GM03348 (cell line): ENCODE results near the gene HOATZ.

Experiments
- DNase-seq: peaks from one replicate; pipeline ENCODE4 v3.0.0; 2012; ENCODE audit warnings: low spot score

The HOATZ gene

GRCh38 chr11:111549196-111549868 lies 34.8 kb downstream of the HOATZ start:
- no peak for DNase-seq

GRCh38 chr11:111549869-111550203 lies 35.3 kb downstream of the HOATZ start:
- DNase-seq, result no peak

- DNase-seq, result no peak
Measured at GRCh38 chr11:111550258-111550657, 35.7 kb downstream of the HOATZ start.

DNA sequence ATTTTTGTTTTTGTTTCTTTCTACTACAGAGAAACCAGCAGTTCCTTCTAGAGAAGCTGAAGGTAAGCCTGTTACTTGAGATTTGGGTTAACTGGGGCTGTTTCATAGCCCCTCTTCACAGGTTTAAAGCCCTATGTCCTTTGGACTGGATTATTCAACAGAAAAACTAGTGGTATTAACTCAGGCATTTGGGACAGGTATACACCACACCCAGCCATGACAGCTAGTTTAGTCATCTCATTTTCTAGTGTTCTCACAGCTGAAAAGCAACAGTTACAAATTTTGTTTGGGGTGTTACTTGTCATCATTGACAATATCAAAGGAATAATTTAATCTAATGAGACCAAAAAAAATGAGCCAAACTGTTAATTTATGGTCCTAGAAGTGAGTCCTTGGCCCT lies 40.0 kb downstream of the HOATZ start:
- DNase-seq, result no peak

DNA sequence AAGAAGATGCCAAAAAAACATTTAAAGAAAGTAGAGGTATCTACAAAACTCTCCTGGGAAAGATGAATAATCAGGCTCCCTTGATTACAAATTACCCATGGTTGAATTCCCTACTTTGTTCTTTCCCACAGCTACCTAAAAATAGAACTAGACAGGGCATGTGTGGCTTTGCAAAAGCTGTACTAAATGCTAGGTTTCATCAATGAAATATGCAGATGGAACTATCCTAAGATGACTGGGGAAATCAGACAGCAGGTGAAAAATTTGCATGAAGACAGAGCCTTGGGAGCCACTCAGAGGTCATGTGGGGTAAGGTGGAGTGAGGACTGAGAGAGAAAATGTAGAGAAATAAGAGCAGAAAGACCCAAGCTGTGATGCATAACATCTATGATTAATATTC lies 40.7 kb downstream of the HOATZ start:
- no peak for DNase-seq

DNA sequence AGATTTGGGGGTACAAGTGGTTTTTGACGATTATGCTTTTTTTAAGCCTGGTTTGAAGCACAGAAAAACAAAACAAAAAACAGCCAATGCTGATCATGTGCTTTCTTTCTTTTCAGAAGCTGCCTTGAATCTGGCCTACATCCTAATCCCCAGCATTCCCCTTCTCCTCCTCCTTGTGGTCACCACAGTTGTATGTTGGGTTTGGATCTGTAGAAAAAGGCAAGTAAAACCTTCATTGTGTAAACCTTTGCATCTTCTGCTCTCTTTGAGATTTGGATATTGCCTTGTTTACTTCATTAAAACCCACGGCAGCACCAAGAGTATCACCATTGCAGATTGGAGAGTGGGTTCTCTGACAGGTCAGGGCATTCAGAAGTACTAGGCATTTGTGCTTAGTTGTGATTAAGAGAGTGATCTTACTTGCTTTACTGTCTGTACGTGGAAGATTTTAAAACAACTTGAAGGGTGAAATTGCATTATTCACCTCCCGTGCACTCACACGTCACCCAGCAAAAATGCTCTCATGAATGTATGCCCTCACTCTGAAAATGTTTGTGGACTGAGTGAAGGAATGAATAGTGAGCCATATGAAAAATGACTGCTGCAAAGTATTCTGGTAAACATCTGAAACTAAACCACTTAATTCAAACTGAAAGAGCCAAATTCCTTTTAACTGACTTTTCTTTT lies 43.0 kb downstream of the HOATZ start:
- DNase-seq, result peak; percentile 69

- DNase-seq, result no peak
Measured at GRCh38 chr11:111559800-111560464, 45.4 kb downstream of the HOATZ start.

DNA sequence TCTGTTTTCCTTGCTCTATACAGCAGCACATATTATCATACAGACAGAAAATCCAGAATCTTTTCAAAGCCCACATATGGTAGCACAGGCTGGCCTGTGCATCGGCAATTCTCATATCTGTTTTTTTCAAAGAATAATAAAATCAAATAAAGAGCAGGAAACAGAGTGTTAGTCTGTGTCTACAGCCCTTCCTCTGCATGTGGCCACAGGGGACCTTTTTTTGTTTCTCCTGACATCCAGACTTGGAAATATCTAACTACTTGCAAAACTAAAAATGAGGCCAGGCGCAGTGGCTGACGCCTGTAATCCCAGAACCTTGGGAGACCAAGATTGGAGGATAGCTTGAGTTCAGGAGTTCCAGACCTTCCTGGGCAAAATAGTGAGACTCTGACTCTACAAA lies 46.2 kb downstream of the HOATZ start:
- DNase-seq, result no peak

DNA sequence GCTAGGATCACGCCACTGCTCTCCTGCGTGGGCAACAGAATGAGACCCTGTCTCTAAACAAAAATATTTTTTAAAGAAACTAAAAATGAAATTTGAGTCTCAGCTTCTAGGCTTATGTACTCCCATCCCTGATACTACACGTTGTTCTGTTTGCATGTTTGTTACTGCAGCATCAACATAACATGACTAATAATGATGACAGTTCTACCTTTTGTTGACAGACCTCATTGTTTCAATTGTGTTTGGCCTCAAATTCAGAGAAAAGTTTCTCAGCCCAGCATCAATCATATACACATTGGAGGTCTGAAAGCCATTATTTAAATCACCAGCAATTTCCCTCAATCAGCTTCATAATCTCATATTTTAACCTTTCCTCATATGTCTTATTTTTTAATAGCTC lies 46.7 kb downstream of the HOATZ start:
- DNase-seq, result no peak

DNA sequence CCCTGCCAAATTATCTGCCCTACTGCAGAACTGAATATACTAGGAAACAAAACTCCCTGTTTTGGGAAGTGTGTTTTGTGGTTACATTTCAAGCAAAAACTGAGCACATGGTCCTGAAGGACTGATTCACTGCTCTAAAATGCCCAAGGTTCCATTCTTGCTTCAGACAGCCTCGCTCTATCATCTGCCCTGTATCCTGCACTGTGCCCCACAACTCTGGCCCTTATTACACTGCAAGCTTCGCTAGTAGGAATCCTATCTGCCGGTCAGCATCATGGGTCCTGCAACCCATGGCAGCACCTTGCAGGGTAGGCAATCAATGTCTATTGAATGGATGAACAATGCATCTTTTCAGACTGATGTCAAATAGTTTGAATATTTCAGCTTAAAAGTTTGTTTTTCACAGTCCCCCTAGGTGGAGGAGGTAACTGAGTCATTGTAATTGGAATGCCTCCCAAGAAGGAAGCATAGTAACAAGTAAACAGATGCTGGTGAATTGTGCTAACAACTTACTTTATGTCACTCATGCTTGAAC lies 47.3 kb downstream of the HOATZ start:
- peak; percentile 73 for DNase-seq

DNA sequence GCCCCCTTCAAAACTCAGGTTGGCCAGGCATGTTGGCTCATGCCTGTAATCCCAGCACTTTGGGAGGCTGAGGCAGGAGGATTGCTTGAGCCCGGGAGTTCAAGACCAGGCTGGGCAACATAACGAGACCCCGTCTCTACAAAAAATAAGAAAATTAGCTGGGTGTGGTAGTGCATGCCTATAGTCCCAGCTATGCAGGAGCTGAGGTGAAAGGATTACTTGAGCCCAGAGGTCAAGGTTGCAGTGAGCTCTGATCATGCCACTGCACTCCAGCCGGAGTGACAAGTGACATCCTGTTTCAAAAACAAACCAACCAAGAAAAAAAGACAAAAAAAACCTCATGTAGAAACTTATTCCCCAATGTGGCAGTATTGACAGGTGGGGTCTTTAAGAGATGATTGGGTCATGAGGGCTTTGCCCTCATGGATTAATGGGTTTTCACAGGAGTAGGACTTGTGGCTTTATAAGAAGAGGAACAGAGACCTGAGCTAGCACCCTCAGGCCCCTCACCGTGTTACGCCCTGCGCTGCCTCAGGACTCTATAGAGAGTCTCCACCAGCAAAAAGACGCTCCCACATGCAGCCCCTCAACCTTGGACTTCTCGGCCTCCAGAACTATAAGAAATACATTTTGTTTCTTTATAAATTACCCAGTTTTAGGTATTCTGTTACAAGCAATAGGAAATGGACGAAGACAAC lies 48.3 kb downstream of the HOATZ start:
- DNase-seq, result no peak

- DNase-seq, result peak; percentile 65
Measured at GRCh38 chr11:111565114-111565720, 50.6 kb downstream of the HOATZ start.

DNA sequence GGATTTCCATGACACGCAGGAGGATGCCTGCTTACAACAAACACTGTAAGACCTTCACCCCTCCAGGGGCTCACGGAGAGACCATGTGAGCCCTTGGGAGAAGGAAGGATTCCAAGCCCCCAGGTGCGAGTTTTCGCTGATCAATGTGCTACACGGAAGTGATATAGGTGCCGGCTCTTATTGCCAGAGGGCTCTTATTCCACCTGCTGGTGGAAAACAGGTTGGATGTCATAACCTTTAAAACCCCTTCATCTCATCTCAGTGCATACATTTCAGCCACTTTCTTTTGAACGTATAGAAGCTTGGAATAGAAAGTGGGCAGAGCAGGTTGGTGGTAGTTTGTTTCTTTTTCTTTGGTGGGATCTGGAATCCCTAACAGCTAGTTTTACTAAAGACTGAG lies 51.7 kb downstream of the HOATZ start:
- no peak for DNase-seq

GRCh38 chr11:111569476-111569875 lies 54.9 kb downstream of the HOATZ start:
- peak; percentile 11 for DNase-seq

DNA sequence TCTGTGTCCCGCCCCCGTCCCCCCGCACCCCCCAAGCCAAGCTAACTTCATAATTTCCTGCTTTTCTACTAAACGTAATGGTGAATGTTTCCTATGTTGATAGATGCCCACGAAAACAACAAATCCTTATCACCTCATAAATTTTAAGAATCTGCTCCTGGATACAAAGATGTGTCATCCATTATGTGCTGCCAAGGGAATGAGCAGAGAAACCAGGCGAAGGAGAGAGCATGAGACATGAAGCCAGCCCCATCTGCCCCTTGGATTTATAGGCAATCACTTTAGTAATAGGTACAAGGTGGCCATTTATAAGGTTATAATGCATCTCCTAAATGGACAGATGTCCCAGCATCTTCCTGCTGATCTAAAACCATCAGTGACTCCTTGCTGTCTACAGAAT lies 56.2 kb downstream of the HOATZ start:
- DNase-seq, result peak; percentile 25

DNA sequence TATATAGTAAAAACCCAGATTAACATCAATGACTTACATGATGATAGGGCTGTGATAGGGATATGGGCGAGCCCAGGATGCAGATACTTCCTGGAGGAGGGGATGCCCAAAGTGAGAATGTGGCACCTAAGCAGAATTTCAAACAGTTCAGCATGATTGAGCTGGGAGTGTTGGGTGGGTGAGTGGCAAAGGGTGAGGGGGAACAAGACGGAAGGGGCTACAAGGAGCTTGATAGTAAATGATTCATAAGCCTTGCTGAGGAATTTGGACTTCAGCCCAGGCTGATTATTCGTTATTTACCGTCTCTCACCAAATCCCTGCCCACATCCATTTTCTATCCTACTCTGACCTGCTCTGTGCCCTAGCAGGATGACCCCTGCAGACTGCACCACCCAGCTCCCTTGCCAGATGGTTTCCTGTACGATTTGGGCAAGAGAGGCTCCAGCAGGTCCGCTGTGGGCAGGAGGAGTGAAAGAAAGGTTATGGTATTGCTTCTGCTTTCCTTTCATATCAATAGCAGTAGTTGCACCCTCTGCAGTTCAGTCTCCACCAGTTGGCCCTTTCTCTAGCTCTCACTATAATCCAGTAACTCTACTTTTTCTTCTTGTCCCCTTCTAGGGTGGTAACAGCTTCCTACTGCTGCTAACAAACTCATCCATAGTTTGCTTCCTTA lies 57.4 kb downstream of the HOATZ start:
- DNase-seq, result peak; percentile 13

DNA sequence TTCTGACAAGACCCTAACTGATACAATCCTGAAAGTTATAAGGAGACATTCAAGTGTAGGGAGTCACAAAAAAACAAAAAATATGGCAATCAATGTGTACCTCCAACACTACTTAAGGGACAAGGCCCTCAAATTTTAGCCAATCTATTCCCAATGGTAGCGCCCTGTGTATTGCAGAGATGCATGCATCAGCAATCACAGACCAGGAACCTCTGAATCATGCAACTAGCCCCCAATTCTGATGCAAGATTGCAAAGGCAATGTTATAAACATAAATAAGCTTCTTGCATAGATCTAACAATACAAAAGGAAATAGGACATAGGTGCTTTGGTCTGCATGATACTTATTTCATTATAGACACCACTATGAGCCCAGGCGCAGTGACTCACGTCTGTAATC lies 58.0 kb downstream of the HOATZ start:
- DNase-seq, result no peak

- DNase-seq, result no peak
Measured at GRCh38 chr11:111573821-111574249, 59.3 kb downstream of the HOATZ start.

- DNase-seq, result peak; percentile 28
Measured at GRCh38 chr11:111574373-111575225, 60.0 kb downstream of the HOATZ start.

DNA sequence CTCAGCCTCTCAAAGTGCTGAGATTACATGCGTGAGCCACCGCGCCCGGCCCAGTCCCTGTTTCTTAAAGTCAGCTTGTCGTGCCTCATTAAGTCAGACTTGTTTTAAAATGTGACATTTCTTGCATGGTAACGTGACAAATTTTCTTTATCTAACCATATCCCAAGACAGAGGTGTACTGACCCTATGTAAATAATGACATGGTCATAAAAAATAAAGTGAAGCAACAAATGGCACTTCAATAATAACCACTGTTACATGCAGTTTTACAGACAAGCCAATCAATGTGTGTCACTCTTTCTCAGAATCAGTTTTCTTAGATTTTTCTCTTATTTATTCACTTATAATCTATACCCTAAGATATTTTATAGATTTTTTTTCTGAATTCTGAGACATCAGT lies 61.2 kb downstream of the HOATZ start:
- DNase-seq, result no peak

DNA sequence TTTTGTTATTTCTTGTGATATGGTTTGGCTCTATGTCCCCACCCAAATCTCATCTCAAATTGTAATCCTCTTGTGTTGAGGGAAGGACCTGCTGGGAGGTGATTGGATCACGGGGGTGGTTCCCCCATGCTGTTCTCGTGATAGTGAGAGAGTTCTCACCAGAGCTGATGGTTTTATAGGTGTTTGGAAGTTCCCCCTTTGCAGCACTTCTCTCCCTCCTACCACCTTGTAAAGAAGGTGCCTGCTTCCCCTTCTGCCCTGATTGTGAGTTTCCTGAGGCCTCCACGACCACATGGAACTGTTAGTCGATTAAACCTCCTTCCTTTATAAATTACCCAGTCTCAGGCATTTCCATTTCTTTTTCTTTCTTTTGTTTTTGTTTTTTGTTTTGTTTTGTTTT lies 63.2 kb downstream of the HOATZ start:
- DNase-seq, result no peak
